CD4-positive, CD25-positive, alpha-beta regulatory T cell (primary cell): ENCODE data around the gene GNB5. TPM values are rescaled to one million over a fixed set of nuclear protein-coding genes. Genes with fewer than 3 reads are reported as not detected.

Source experiments
- ATAC-seq, 2 donors: fragments of 150-1000 bp; cut with Tn5 transposase; one replicate each; pipeline ENCODE4 v1.10.0; 2021; ENCODE audit warnings: low read depth in 2 of 2, moderate number of reproducible peaks in 2 of 2, moderate library complexity in 1 of 2
- DNase-seq, 3 donors: peaks; one replicate each; pipeline versions ENCODE4 v3.0.0 to v3.0.0-alpha.2; 2012 to 2022; ENCODE audit warnings: mixed read lengths in 1 of 3
- H3K27ac ChIP-seq: one replicate; pipeline ENCODE4 v1.7.0; 2013; ENCODE audit warnings: mild to moderate bottlenecking, low read length; ENCODE audit not compliant: insufficient read depth, poor library complexity, severe bottlenecking
- H3K27me3 ChIP-seq: one replicate; pipeline ENCODE4 v1.7.0; 2013; ENCODE audit warnings: low read length; ENCODE audit not compliant: control insufficient read depth, insufficient read depth
- H3K36me3 ChIP-seq: one replicate; pipeline ENCODE4 v1.7.0; 2013; ENCODE audit warnings: mild to moderate bottlenecking, low read length, moderate library complexity; ENCODE audit not compliant: control insufficient read depth, insufficient read depth
- H3K4me1 ChIP-seq: 2 replicates; pipeline ENCODE4 v1.7.0; 2013; ENCODE audit warnings: mild to moderate bottlenecking, low read length; ENCODE audit not compliant: insufficient read depth, control insufficient read depth, poor library complexity, severe bottlenecking
- H3K4me3 ChIP-seq: one replicate; pipeline ENCODE4 v1.7.0; 2013; ENCODE audit warnings: low read depth, mild to moderate bottlenecking, low read length, moderate library complexity
- H3K9me3 ChIP-seq, 2 experiments: 1 replicate in 1 of 2; 2 replicates in 1 of 2; pipeline ENCODE4 v1.7.0; 2013; ENCODE audit warnings: low read length in 2 of 2, mild to moderate bottlenecking in 1 of 2, moderate library complexity in 1 of 2; ENCODE audit not compliant: control insufficient read depth in 2 of 2
- H3K27ac Mint-ChIP-seq, 3 donors: one replicate each; pipeline ENCODE4 v1.8.0; 2020 to 2022; ENCODE audit warnings: mild to moderate bottlenecking in 3 of 3, mixed read lengths in 3 of 3, moderate library complexity in 2 of 3
- H3K27me3 Mint-ChIP-seq: one replicate; pipeline ENCODE4 v1.8.0; 2022; ENCODE audit warnings: mild to moderate bottlenecking, mixed read lengths
- H3K36me3 Mint-ChIP-seq: one replicate; pipeline ENCODE4 v1.8.0; 2020; ENCODE audit warnings: mixed read lengths
- H3K4me1 Mint-ChIP-seq, 4 donors: one replicate each; pipeline ENCODE4 v1.8.0; 2020 to 2022; ENCODE audit warnings: mixed read lengths in 4 of 4, mild to moderate bottlenecking in 1 of 4
- H3K4me3 Mint-ChIP-seq, 4 donors: one replicate each; pipeline ENCODE4 v1.8.0; 2020 to 2022; ENCODE audit warnings: mild to moderate bottlenecking in 4 of 4, mixed read lengths in 4 of 4, moderate library complexity in 3 of 4
- H3K9me3 Mint-ChIP-seq, 7 donors: one replicate each; pipeline ENCODE4 v1.8.0; 2020 to 2022; ENCODE audit warnings: mixed read lengths in 7 of 7, mild to moderate bottlenecking in 3 of 7, moderate library complexity in 2 of 7
- polyA plus RNA-seq, 4 donors: library from polyadenylated mRNA; unstranded; fragments of 300-500 nt; fragmentation: Illumina TruSeq; gene quantifications; one replicate each; pipeline ENCODE4 v1.2.3, GENCODE V29; 2021
- total RNA-seq: library from RNA; stranded (reverse); gene quantifications from one replicate; pipeline ENCODE4 v1.2.3, GENCODE V29; 2022

The GNB5 gene
- total and polyA plus RNA-seq, 5 donors from 2014 or later = 64.3 to 87.6 (median 65.8) TPM

- Histone ChIP-seq H3K27ac (no peak overlapping the region), H3K27me3 (no peaks in the 10 kb centered on the region), H3K36me3 (no peaks in the 10 kb centered on the region), H3K4me1 (no peaks in the 10 kb centered on the region), H3K4me3 (no peak overlapping the region), H3K9me3 (no peaks in the 10 kb centered on the region)
- no peaks in the 10 kb centered on the region for H3K9me3 Mint-ChIP-seq
- H3K36me3 Mint-ChIP-seq = no peaks in the 10 kb centered on the region
- no peak for DNase-seq
- peaks cover 0 to 8% (median 4%) of the 10 kb centered on the region in 4 donors for H3K4me1 Mint-ChIP-seq
- peak overlapping the region; percentile 10 to 76 (median 70) for H3K27ac Mint-ChIP-seq
- no peak overlapping the region for H3K4me3 Mint-ChIP-seq
- ATAC-seq = no peak
- H3K27me3 Mint-ChIP-seq = peaks cover 6% of the 10 kb centered on the region
Observed at GRCh38 chr15:52076889-52077781, 114.1 kb downstream of the GNB5 start.

- H3K9me3 ChIP-seq = no peaks in the 10 kb centered on the region
- no peaks in the 10 kb centered on the region for H3K9me3 Mint-ChIP-seq
- ATAC-seq (no peak), DNase-seq (no peak)
- peaks cover 6% of the 10 kb centered on the region for H3K27me3 Mint-ChIP-seq
- H3K27me3 ChIP-seq = no peaks in the 10 kb centered on the region
- peaks cover 12 to 20% (median 13%) of the 10 kb centered on the region in 4 donors for H3K4me1 Mint-ChIP-seq
- H3K36me3 Mint-ChIP-seq = no peaks in the 10 kb centered on the region
- H3K36me3 ChIP-seq = no peaks in the 10 kb centered on the region
- H3K4me1 ChIP-seq = peaks cover 10% of the 10 kb centered on the region
- no peak overlapping the region for H3K27ac ChIP-seq
- H3K27ac Mint-ChIP-seq = no peak overlapping the region
- no peak overlapping the region for H3K4me3 Mint-ChIP-seq
- no peak overlapping the region for H3K4me3 ChIP-seq
Observed at GRCh38 chr15:52071570-52071969, 119.6 kb downstream of the GNB5 start.

DNA sequence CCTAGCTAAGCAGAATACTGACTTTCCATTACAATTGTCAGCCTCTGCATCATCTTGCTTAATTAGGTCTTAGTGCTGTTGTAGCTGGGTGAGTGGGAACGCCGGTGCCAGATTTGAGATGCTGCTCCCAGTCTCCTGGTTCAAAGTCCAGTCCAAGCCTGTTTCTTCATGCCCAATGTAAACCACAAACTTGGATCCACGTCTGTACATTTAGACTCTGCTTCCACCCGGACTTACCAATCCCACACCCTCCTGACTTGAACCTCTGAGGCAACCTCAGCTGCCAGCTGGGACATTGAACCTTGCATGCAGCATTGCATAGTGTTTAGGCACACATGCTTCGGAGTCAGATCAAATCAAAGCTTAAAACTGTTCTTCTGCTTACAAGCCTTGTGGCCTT lies 121.6 kb downstream of the GNB5 start:
- DNase-seq (no peak), ATAC-seq (no peak)
- H3K27me3 ChIP-seq = no peaks in the 10 kb centered on the region
- H3K27ac ChIP-seq = no peak overlapping the region
- Mint-ChIP-seq H3K4me3 (no peak overlapping the region), H3K9me3 (no peaks in the 10 kb centered on the region), H3K27ac (no peak overlapping the region), H3K27me3 (no peaks in the 10 kb centered on the region), H3K4me1 (peaks cover 15 to 23% (median 16%) of the 10 kb centered on the region in 4 donors), H3K36me3 (peaks cover 6% of the 10 kb centered on the region)
- peaks cover 10% of the 10 kb centered on the region for H3K4me1 ChIP-seq
- H3K36me3 ChIP-seq = peaks cover 8% of the 10 kb centered on the region
- H3K9me3 ChIP-seq = no peaks in the 10 kb centered on the region
- H3K4me3 ChIP-seq = no peak overlapping the region

DNA sequence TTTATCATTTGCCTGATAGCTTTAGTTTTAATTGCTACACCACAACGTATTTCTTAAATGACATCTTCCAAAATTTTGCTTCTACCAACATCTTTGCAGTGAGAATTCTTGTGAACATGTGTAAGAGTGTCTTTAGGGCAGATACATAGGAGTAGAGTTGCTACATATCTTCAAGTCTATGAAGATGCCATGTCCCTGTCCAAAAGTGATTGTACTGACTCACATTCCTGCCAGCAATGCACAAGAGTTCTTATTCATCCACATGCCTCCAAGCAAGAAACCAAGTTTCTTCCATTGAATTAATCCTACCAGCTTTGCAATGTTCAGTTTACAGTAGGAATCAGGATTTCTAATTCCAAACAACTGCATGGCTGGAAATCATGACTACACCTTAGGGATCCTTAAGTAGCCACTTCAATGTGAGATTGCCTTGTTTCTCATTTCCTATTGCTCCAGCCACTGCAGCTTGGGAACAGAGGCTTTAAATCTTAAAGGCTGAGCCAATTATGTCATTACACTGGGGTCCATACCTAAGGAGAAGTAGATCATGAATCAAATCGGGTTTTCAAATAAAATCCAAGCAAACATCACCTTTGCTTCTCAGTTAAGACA lies 123.1 kb downstream of the GNB5 start:
- Histone ChIP-seq H3K4me1 (peaks cover 10% of the 10 kb centered on the region), H3K27me3 (no peaks in the 10 kb centered on the region), H3K27ac (no peak overlapping the region), H3K4me3 (no peak overlapping the region), H3K9me3 (no peaks in the 10 kb centered on the region), H3K36me3 (peaks cover 20% of the 10 kb centered on the region)
- Mint-ChIP-seq H3K9me3 (no peaks in the 10 kb centered on the region), H3K36me3 (peaks cover 20% of the 10 kb centered on the region), H3K4me1 (peaks cover 15 to 23% (median 16%) of the 10 kb centered on the region in 4 donors), H3K27me3 (no peaks in the 10 kb centered on the region), H3K27ac (peak overlapping the region in 2 of 3 donors; percentile 66 to 82), H3K4me3 (no peak overlapping the region)
- ATAC-seq (no peak), DNase-seq (no peak)

DNA sequence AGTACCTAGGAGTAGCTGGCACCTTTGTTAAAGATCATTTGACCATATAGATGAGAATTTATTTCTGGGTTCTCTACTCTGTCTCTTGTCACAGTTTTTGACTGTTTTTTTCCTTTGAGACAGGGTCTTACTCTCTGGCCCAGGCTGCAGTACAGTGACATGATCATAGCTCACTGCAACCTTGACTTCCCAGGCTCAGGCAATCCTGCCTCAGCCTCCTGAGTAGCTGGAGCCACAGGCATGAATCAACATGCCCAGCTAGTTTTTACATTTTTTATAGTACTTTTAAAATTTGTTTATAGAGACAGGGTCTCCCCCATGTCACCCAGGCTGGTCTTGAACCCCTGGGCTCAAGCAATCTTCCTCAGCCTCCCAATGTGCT lies 123.7 kb downstream of the GNB5 start:
- H3K4me3 Mint-ChIP-seq = peak overlapping the region in 2 of 4 donors; percentile 8 to 15

DNA sequence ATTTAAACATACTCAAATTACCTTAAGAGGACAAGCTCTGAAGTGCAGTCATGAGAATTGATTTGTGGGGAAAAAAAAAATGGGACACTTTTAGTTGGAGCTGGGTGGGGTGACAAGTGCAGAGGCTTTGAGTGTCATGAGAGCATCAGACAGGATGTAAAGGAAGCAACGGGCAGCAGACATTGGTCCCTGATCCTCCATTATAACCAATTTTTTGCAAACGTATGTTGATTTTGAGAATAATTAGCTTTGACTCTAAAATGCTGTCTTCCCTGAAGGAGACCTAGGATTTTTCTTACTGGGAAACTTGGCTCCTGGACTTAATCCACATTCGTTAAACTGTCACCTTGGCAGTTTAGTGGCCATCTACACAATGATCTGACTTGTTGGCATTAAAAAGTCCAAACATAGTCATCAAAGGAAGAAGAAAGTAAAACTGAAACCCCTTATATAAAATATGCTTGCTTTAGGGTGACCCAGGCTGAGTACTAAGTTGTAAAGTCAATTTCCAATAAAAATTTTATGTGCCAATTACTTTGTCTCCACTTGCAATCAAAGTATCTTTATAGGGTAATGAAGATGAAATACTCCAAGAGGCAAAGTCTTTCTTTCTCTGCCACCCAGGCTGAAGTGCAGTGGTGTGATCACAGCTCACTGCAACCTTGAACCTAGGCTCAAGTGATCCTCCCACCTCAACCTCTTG lies 124.2 kb downstream of the GNB5 start:
- peak in 1 of 3 donors; percentile 51 for DNase-seq
- Histone ChIP-seq H3K9me3 (no peaks in the 10 kb centered on the region), H3K4me3 (peak overlapping the region; percentile 60), H3K4me1 (peaks cover 10% of the 10 kb centered on the region), H3K36me3 (peaks cover 31% of the 10 kb centered on the region), H3K27ac (no peak overlapping the region), H3K27me3 (no peaks in the 10 kb centered on the region)
- ATAC-seq = peak; percentile 39 to 57
- Mint-ChIP-seq H3K4me3 (peak overlapping the region in 3 of 4 donors; percentile 8 to 40 (median 15)), H3K36me3 (peaks cover 25% of the 10 kb centered on the region), H3K27me3 (no peaks in the 10 kb centered on the region), H3K27ac (peak overlapping the region in 2 of 3 donors; percentile 77 to 82), H3K4me1 (peaks cover 15 to 23% (median 16%) of the 10 kb centered on the region in 4 donors), H3K9me3 (no peaks in the 10 kb centered on the region)

More for the DNA sequence above, 123.7 kb downstream of the GNB5 start:
- Histone ChIP-seq H3K27me3 (no peaks in the 10 kb centered on the region), H3K4me3 (peak overlapping the region; percentile 60), H3K36me3 (peaks cover 25% of the 10 kb centered on the region), H3K4me1 (peaks cover 10% of the 10 kb centered on the region), H3K9me3 (no peaks in the 10 kb centered on the region), H3K27ac (no peak overlapping the region)
- no peaks in the 10 kb centered on the region for H3K9me3 Mint-ChIP-seq
- H3K36me3 Mint-ChIP-seq = peaks cover 25% of the 10 kb centered on the region
- H3K4me1 Mint-ChIP-seq = peaks cover 15 to 23% (median 16%) of the 10 kb centered on the region in 4 donors
- H3K27me3 Mint-ChIP-seq = no peaks in the 10 kb centered on the region
- ATAC-seq (peak in 1 of 2 donors; percentile 22), DNase-seq (no peak)
- peak overlapping the region; percentile 66 to 82 (median 77) for H3K27ac Mint-ChIP-seq
